Measurements from ENCODE around the gene PWP1. TPM values are rescaled to one million over a fixed set of nuclear protein-coding genes. Genes with fewer than 3 reads are reported as not detected.

PWP1 gene
- total RNA-seq, 1 donor from 2014 or later: 168 TPM

GRCh38 chr12:107666009-107666408, 19.6 kb upstream of the PWP1 start:
- no peak for DNase-seq (ENCODE audit: low read depth)
- H3K4me3 ChIP-seq (ENCODE audit: low read depth, low read length): no peak overlapping the region
- TF ChIP-seq CTCF (conservative IDR thresholded peaks at IDR 0.05; ENCODE audit: low read depth, low read length): no peak

DNA sequence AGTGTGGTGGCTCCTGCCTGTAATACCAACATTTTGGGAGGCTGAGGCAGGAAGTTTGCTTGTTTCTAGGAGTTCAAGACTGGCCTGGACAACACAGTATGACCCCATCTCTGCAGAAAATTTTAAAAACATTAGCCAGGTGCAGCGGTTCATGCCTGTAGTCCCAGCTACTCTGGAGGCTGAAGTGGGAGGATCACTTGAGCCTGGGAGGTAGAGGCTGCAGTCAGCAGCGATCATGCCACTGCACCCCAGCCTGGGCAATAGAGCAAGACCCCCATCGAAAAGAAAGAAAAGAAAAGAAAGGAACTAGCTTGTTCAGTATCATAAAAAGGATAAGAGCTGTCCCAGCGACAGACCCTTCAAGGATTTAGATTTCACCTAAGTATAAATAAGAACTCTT, 18.1 kb upstream of the PWP1 start:
- H3K4me3 ChIP-seq (ENCODE audit: low read depth, low read length): no peak overlapping the region
- DNase-seq (ENCODE audit: low read depth): no peak
- TF ChIP-seq CTCF (conservative IDR thresholded peaks at IDR 0.05; ENCODE audit: low read depth, low read length): no peak

DNA sequence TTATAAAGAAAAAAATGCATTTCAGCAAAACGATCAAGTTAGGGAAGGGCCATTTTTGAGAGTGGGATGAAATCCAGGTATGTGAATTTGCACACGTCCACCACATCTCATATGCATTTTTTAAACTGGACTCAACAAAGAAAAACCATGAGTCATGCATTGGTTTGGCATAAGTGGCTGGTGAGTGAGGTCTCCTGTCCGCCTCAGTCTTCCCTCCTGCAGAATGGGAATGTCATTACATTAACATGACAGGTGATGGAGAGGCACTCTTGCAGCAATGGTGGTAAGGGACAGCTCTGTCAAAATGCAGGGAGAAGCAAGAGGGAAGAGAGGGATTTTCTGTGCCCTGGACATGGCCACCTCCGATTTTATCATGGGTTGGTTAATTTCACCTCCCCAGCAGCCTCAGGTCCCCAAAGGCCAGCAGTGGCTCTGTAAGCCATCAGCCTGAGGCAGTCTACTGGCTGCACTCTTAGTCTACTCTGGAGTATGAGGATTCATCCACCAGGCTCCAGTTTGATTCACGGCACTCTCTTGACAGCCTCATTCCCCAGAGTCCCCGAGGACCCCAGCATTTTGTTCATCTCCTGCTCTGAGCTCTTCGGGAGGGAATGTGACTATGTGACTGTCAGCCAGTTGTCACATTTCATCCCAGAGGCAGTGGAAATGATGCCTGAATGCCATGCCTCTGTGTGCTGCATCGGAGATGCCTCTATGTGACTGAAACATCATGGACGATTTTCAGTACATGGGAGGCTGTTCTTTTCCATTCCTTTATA, 17.1 kb upstream of the PWP1 start:
- no peak overlapping the region for H3K4me3 ChIP-seq (ENCODE audit: low read depth, low read length)
- DNase-seq (ENCODE audit: low read depth): no peak
- TF ChIP-seq CTCF (conservative IDR thresholded peaks at IDR 0.05; ENCODE audit: low read depth, low read length): no peak

GRCh38 chr12:107669946-107670345, 15.7 kb upstream of the PWP1 start:
- no peak overlapping the region for H3K4me3 ChIP-seq (ENCODE audit: low read depth, low read length)
- TF ChIP-seq CTCF (conservative IDR thresholded peaks at IDR 0.05; ENCODE audit: low read depth, low read length): no peak
- no peak for DNase-seq (ENCODE audit: low read depth)

GRCh38 chr12:107670999-107671643, 14.5 kb upstream of the PWP1 start:
- no peak for DNase-seq (ENCODE audit: low read depth)
- no peak overlapping the region for H3K4me3 ChIP-seq (ENCODE audit: low read depth, low read length)
- peak; percentile 80 for TF ChIP-seq CTCF (conservative IDR thresholded peaks at IDR 0.05; ENCODE audit: low read depth, low read length)

DNA sequence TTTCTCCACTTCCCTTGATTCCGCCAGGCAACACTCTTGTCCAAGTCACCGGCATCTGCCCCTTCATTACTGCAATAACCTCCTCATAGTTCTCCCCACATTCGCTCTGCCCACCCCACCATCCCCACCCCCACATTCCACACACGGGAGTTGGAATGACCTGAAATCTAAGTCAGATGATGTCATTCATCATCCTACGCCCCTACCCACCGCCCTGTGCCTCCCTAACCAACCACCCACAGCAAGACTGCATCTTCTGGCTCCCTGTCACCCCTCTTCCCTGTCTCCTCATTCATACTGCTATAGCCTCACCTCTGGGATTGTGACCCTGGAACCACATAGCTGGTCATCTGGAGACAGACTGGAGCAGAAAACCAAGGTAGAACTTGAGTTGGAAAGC, 7.9 kb upstream of the PWP1 start:
- no peak for TF ChIP-seq CTCF (conservative IDR thresholded peaks at IDR 0.05; ENCODE audit: low read depth, low read length)
- no peak for DNase-seq (ENCODE audit: low read depth)
- H3K4me3 ChIP-seq (ENCODE audit: low read depth, low read length): no peak overlapping the region

DNA sequence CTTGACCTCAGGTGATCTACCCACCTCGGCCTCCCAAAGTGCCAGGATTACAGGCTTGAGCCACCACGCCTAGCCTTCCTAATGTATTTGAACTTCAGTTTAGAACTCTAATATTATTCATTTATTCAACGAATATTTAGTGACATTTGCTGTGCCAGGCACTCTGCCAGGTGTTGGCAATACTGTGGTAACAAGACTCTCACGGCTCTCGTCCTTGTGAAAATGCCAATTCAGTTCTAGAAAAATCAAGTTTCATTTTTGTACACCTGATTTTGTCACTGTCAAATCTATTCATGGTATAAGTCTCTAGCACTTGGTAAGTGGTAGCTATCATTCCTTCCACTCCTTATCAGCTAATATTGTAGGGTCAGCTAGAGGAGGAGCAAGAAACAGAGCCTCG, 6.3 kb upstream of the PWP1 start:
- H3K4me3 ChIP-seq (ENCODE audit: low read depth, low read length): no peak overlapping the region
- no peak for DNase-seq (ENCODE audit: low read depth)
- TF ChIP-seq CTCF (conservative IDR thresholded peaks at IDR 0.05; ENCODE audit: low read depth, low read length): no peak

Measured in epithelial cell of proximal tubule (primary cell).